Parathyroid adenoma (tissue), 2 donors: ENCODE results near the gene SERPINH1.
"Not testable (repeated sequence)": the region's sequence is repeated elsewhere in the genome, so short reads cannot be mapped to it uniquely, and the experiment has no call there.

Experiments used
- H2AFZ ChIP-seq: fragments of 300-600 bp; sonication (generic); one replicate; pipeline ENCODE4 v1.7.0; 2017; ENCODE audit warnings: antibody characterized with exemption, mild to moderate bottlenecking
- H3K27ac ChIP-seq: fragments of 300-600 bp; sonication (generic); one replicate; pipeline ENCODE4 v1.7.0; 2017
- H3K27me3 ChIP-seq: fragments of 300-600 bp; sonication (generic); one replicate; pipeline ENCODE4 v1.7.0; 2017; ENCODE audit warnings: low read length; ENCODE audit not compliant: control insufficient read depth, insufficient read depth
- H3K36me3 ChIP-seq: fragments of 300-600 bp; sonication (generic); one replicate; pipeline ENCODE4 v1.7.0; 2017; ENCODE audit warnings: low read length; ENCODE audit not compliant: control insufficient read depth, insufficient read depth
- H3K4me1 ChIP-seq: fragments of 300-600 bp; sonication (generic); one replicate; pipeline ENCODE4 v1.7.0; 2017; ENCODE audit warnings: control low read depth
- H3K4me2 ChIP-seq: fragments of 300-600 bp; sonication (generic); one replicate; pipeline ENCODE4 v1.7.0; 2017; ENCODE audit warnings: low read length
- H3K4me3 ChIP-seq: fragments of 300-600 bp; sonication (generic); one replicate; pipeline ENCODE4 v1.7.0; 2017; ENCODE audit warnings: low read depth, low read length
- H3K79me2 ChIP-seq: fragments of 300-600 bp; sonication (generic); one replicate; pipeline ENCODE4 v1.7.0; 2017; ENCODE audit warnings: control low read depth
- H3K9ac ChIP-seq: fragments of 300-600 bp; sonication (generic); one replicate; pipeline ENCODE4 v1.7.0; 2017; ENCODE audit warnings: mild to moderate bottlenecking
- H3K9me3 ChIP-seq: fragments of 300-600 bp; sonication (generic); one replicate; pipeline ENCODE4 v1.7.0; 2017; ENCODE audit warnings: low read length; ENCODE audit not compliant: control insufficient read depth
- TF ChIP-seq, protein P1 (sequence below): fragments of 300-600 bp; sonication (generic); IDR thresholded peaks from one replicate; pipeline ENCODE4 v1.7.0; 2017; ENCODE audit warnings: antibody characterized with exemption, mild to moderate bottlenecking
- donor health status: primary hyperparathyroidism.

Gene SERPINH1

DNA sequence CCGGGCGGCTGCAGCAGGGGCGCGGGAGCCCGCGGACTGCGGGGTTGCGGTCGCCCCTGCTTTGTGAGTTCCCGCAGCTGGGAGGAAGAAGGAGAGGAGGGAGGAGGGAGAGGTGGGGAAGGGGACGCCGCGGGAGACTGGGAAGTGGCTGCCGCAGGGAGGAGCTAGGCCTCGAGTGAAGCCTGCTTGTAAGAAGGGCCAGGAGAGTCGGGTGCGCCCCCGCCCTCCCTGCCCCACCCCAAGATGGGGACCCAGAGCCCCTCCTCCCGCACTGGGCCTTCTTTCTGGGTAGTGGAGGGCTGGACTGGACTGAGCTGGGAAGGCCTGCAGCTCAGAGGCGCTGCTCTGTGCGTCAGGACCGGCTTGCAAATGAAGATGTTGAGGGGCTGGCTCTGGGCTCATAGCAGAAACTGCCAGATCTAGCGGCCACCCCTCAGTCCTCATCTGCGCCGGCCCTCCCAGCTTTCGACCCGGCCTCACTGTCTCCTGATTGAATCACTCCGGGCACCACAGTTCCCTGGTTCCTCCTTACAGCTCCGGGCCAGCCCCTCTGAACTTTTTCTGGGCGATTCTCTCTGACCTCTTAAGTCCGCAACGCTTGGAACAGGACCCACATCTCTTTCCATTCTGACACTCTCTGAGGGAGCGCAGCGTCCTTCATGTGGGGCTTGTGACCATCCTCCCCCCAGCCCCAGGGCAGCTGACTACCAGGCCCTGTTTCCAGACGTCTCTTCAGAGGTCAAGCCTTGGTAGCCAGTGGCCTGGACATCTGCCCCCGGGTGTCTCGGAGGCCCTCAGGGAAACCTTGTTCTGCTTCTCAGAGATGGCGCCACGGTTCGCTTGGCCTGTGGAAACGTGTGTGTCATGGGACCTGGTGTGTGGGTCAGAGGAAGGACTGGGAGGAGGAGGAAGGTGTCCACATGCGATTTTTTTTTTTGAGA lies 21.9 kb downstream of the SERPINH1 start:
- H3K79me2 ChIP-seq = no peaks in the 10 kb centered on the region
- peak overlapping the region; percentile 88 for H3K9ac ChIP-seq
- H3K36me3 ChIP-seq = no peaks in the 10 kb centered on the region
- H3K27me3 ChIP-seq = no peaks in the 10 kb centered on the region
- H3K27ac ChIP-seq = peak overlapping the region; percentile 97
- H3K9me3 ChIP-seq = no peaks in the 10 kb centered on the region
- H3K4me1 ChIP-seq = peaks cover 5% of the 10 kb centered on the region
- H3K4me2 ChIP-seq = peak overlapping the region; percentile 32
- H2AFZ ChIP-seq = peak overlapping the region; percentile 84
- H3K4me3 ChIP-seq = peak overlapping the region; percentile 50
- TF ChIP-seq, protein P1, sequence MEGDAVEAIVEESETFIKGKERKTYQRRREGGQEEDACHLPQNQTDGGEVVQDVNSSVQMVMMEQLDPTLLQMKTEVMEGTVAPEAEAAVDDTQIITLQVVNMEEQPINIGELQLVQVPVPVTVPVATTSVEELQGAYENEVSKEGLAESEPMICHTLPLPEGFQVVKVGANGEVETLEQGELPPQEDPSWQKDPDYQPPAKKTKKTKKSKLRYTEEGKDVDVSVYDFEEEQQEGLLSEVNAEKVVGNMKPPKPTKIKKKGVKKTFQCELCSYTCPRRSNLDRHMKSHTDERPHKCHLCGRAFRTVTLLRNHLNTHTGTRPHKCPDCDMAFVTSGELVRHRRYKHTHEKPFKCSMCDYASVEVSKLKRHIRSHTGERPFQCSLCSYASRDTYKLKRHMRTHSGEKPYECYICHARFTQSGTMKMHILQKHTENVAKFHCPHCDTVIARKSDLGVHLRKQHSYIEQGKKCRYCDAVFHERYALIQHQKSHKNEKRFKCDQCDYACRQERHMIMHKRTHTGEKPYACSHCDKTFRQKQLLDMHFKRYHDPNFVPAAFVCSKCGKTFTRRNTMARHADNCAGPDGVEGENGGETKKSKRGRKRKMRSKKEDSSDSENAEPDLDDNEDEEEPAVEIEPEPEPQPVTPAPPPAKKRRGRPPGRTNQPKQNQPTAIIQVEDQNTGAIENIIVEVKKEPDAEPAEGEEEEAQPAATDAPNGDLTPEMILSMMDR = no peak

DNA sequence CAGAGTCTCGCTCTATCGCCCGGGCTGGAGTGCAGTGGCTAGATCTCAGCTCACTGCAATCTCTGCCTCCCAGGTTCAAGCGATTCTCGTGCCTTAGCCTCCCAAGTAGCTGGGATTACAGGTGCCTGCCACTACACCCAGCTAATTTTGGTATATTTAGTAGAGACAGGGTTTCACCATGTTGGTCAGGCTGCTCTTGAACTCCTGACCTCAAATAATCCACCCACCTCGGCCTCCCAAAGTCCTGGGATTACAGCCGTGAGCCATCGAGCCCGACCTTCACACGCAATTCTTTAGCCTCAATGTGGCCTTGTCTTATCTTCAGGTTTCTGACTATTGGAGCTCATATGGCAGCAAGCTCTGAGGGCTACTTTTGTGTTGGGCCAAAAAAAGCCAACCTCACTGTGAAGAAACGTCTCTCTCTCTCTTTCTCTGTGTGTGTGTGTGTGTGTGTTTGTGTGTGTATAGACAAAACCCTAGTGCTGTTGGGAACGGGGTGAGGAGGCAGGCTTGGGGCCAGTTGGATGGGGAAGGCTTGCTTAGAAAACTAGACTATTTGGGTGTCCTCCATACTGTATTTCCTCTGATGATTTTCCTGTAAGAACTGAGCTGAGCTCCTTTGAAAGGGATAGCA lies 22.7 kb downstream of the SERPINH1 start:
- peak overlapping the region; percentile 97 for H3K27ac ChIP-seq
- H3K4me3 ChIP-seq, H3K4me2 ChIP-seq, H3K79me2 ChIP-seq, H3K9me3 ChIP-seq, H3K9ac ChIP-seq, H3K36me3 ChIP-seq, H3K4me1 ChIP-seq, H3K27me3 ChIP-seq: not testable (repeated sequence)
- H2AFZ ChIP-seq = peak overlapping the region; percentile 84

DNA sequence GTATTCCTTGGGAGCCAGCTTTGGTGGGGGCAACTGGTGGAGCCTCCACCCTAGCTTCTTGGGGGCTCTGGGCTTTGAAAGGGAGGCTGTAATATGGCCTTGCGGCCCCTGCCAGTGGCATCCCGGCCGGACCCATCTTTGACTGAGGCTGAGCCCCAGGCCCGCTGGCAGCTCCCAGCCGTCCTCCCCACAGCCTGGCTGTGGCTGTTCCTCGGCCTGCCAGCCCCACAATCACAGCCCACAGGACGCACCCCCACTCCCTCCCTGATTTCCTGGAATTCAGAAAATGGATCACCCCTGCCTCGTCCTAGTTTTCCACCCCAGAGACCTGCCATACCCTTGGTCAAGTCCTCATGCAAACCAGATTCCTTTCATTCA lies 23.2 kb downstream of the SERPINH1 start:
- H3K4me2 ChIP-seq = no peak overlapping the region
- H3K4me3 ChIP-seq = no peak overlapping the region
- TF ChIP-seq, protein P1 = no peak
- H3K9me3 ChIP-seq = no peaks in the 10 kb centered on the region
- H3K27me3 ChIP-seq = no peaks in the 10 kb centered on the region
- no peak overlapping the region for H3K9ac ChIP-seq
- no peaks in the 10 kb centered on the region for H3K79me2 ChIP-seq
- H3K36me3 ChIP-seq = no peaks in the 10 kb centered on the region
- peaks cover 5% of the 10 kb centered on the region for H3K4me1 ChIP-seq
- no peak overlapping the region for H2AFZ ChIP-seq
- H3K27ac ChIP-seq = peak overlapping the region; percentile 97

- Histone ChIP-seq H3K4me1 (peaks cover 5% of the 10 kb centered on the region), H3K27ac (no peak overlapping the region), H3K79me2 (no peaks in the 10 kb centered on the region), H2AFZ (no peak overlapping the region), H3K27me3 (no peaks in the 10 kb centered on the region), H3K36me3 (no peaks in the 10 kb centered on the region), H3K9ac (no peak overlapping the region), H3K9me3 (no peaks in the 10 kb centered on the region), H3K4me2 (no peak overlapping the region), H3K4me3 (no peak overlapping the region)
- TF ChIP-seq, protein P1 = no peak
Measured at GRCh38 chr11:75586395-75586794, 24.3 kb downstream of the SERPINH1 start.

DNA sequence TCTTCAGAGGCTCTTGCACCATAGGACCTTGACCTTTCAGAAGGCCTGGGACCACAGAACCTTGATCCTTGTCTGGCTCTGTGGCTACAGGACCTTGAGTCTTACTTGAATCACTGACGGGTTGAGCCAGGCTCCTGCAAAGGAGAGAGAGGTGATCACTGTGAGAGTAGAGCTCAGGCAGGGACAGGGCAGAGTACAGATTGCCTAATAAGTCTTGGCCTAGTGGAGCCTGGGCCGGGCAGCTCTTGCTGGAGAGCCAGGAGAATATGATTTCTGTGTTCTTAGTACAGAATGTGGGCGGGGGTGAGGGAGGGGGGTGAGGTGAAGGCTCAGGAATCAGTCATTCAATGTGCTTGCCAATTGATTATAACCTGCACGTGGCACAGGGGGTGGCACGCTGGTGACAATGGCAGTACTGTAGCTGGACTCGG lies 26.0 kb downstream of the SERPINH1 start:
- Histone ChIP-seq H3K27me3 (no peaks in the 10 kb centered on the region), H3K79me2 (no peaks in the 10 kb centered on the region), H3K9ac (no peak overlapping the region), H2AFZ (no peak overlapping the region), H3K4me2 (no peak overlapping the region), H3K36me3 (no peaks in the 10 kb centered on the region), H3K27ac (no peak overlapping the region), H3K4me1 (peaks cover 5% of the 10 kb centered on the region), H3K4me3 (no peak overlapping the region), H3K9me3 (no peaks in the 10 kb centered on the region)
- TF ChIP-seq, protein P1 = no peak
